ENCODE measurements around the gene ITPR2.

ITPR2 gene

DNA sequence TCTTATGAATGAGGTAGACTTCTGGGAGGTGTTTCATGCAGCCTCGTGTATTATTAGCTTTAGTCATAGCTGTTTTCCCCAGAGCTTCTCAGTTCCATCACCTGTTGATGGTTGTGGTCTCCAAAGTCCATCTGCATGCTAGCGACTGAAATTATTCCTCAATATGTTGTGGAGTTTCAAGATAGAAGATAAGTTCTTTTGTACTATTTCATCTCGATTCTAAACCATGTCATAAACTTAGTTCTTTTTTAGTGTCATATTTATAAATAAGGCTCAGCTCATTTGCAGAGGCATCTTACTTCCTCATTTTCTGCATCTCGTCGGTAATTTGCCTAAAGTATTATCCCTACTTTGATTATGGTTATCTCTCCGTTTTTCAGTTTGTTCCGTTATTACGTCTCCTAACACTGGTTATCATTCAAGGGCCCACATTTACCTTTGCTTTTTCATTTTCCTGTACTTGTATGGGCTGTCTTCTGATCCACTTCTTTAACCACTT lies 119.1 kb downstream of the ITPR2 start:
- Histone ChIP-seq H3K4me1 (no peaks in the 10 kb centered on the region), H4K20me1 (no peaks in the 10 kb centered on the region), H3K36me3 (no peaks in the 10 kb centered on the region), H3K27me3 (no peaks in the 10 kb centered on the region), H3K4me2 (no peak overlapping the region), H3K9me3 (no peaks in the 10 kb centered on the region), H3K9ac (no peak overlapping the region), H3K27ac (no peak overlapping the region), H3K4me3 (no peak overlapping the region)
- no peak for TF ChIP-seq Cebpa-rat (IDR thresholded peaks at IDR 0.05)

DNA sequence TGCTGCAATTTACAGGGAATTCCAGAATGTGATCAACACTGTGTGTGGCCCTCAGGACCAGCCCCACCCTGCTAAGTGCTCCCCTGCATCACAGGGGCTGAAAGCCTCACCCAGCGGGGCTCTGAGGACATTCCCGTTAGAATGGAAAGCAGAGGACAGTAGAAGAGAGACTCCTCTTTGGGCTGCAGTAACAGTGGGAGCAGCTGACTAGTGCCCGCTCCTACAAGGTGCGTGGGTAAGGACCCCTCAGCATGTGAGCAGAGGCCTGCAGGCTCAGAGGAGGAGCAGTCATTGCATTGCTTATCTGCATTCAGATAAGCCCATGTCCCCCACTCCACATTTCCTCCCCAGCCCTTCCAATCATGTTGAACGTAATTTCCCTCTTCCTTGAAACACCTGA lies 120.1 kb downstream of the ITPR2 start:
- H3K4me2 ChIP-seq, result no peak overlapping the region
- H3K4me3 ChIP-seq, result no peak overlapping the region
- no peak overlapping the region for H3K9ac ChIP-seq
- no peak overlapping the region for H3K27ac ChIP-seq
- H4K20me1 ChIP-seq, result no peaks in the 10 kb centered on the region
- H3K9me3 ChIP-seq, result no peaks in the 10 kb centered on the region
- no peak for TF ChIP-seq Cebpa-rat (IDR thresholded peaks at IDR 0.05)
- no peaks in the 10 kb centered on the region for H3K36me3 ChIP-seq
- no peaks in the 10 kb centered on the region for H3K4me1 ChIP-seq
- H3K27me3 ChIP-seq, result no peaks in the 10 kb centered on the region

DNA sequence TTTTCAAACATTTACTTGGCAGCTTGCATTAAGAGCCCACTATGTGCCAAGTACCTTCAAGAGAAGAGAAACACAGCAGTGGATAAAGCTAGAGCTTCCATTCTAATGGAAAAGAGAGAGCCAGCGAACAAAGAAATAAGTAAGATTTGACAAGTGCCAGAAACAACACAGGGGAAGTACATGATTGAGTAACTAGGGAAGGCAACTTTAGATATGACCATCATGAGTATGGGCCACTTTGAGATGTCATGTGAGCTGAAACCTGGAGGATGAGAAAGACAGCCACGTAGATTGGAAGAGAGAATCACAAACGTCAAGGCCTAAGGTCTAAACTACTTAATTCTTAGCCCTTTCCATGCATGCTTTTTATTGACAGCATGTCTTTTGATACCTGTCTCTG lies 121.4 kb downstream of the ITPR2 start:
- TF ChIP-seq Cebpa-rat (IDR thresholded peaks at IDR 0.05), result no peak
- no peak overlapping the region for H3K27ac ChIP-seq
- H4K20me1 ChIP-seq, result no peaks in the 10 kb centered on the region
- no peaks in the 10 kb centered on the region for H3K27me3 ChIP-seq
- H3K9me3 ChIP-seq, result no peaks in the 10 kb centered on the region
- no peaks in the 10 kb centered on the region for H3K4me1 ChIP-seq
- H3K4me2 ChIP-seq, result no peak overlapping the region
- H3K9ac ChIP-seq, result no peak overlapping the region
- H3K4me3 ChIP-seq, result no peak overlapping the region
- H3K36me3 ChIP-seq, result no peaks in the 10 kb centered on the region

DNA sequence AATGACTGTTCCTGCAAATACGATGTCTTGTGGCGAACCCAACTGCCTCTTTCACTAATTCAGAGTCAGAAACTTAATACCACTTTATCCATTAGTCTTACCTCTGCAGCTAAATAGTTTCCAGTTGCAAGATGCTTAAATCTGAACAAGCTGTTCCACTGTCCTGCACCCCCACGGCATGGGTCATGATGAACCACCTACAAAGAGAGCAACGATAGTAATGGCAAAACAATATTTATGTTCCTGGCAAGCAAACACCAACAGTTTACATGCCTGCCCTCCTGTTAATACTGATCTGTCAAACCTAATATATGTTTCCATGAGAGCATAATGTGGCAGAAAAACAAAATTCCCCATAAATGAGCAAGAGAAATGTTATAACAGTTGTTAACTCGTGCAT lies 121.9 kb downstream of the ITPR2 start:
- Histone ChIP-seq H3K4me2 (no peak overlapping the region), H3K9ac (no peak overlapping the region), H3K4me3 (no peak overlapping the region), H3K27ac (no peak overlapping the region), H4K20me1 (no peaks in the 10 kb centered on the region), H3K9me3 (no peaks in the 10 kb centered on the region), H3K4me1 (no peaks in the 10 kb centered on the region), H3K36me3 (no peaks in the 10 kb centered on the region), H3K27me3 (no peaks in the 10 kb centered on the region)
- no peak for TF ChIP-seq Cebpa-rat (IDR thresholded peaks at IDR 0.05)

DNA sequence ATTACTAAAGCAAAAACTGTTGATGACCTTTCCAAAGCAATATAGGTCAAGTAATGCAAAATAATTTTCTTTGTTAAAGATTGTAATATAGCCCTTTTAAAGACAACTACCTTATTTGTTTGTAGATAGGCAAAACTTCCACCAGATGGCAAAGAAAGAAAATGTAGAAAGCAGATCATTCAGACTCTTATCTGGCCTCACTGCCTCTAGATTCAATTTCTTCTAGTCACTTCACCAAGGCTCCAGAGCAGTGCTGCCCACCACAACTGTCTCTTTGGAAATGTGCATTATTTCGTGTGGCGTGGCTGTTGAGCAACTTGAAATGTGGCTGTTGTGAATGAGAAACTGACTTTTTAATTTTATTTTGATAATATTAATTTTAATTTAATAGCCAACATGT lies 127.1 kb downstream of the ITPR2 start:
- Histone ChIP-seq H3K4me1 (no peaks in the 10 kb centered on the region), H3K4me2 (no peak overlapping the region), H3K36me3 (no peaks in the 10 kb centered on the region), H3K9ac (no peak overlapping the region), H3K27ac (no peak overlapping the region), H3K27me3 (no peaks in the 10 kb centered on the region), H3K4me3 (no peak overlapping the region), H4K20me1 (no peaks in the 10 kb centered on the region), H3K9me3 (no peaks in the 10 kb centered on the region)
- no peak for TF ChIP-seq Cebpa-rat (IDR thresholded peaks at IDR 0.05)

DNA sequence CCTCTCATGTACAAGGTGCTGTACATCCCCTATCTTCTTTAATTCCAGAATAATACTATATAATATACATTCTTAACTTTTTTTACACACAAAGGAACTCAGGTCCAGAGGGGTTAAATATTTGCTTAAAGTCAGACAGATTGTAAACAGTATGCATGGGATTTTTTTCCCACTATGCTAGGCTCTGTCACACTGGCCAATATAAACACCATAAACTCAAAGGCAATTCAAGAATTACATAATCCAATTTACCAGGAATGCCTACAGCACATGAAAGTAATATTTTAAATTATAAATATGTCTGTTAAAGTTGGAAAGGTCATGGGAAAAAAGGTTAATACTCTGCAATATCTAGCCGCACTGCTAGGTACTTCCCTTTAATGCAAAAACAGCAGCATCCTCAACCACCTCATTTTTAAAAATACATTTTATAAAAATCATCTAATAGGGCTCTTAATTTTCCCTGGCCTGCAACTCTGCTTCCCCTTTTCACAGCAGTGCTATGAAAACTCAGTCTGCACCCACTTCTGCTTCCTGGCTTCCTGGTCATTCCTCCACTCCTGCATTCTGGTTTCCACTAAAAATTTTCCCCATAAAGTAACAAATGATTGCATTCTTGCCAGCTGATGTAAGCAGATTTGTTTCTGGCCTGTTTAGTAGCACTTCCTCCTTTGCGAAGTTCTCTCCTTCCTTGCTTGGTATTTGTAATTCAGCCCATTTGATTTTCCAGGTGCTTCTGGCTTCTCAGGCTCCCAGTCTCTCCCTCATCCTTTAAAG lies 128.1 kb downstream of the ITPR2 start:
- Histone ChIP-seq H3K4me3 (no peak overlapping the region), H3K36me3 (no peaks in the 10 kb centered on the region), H3K27me3 (no peaks in the 10 kb centered on the region), H3K9me3 (no peaks in the 10 kb centered on the region), H3K9ac (no peak overlapping the region), H3K4me1 (no peaks in the 10 kb centered on the region), H3K27ac (no peak overlapping the region), H3K4me2 (no peak overlapping the region), H4K20me1 (no peaks in the 10 kb centered on the region)
- TF ChIP-seq Cebpa-rat (IDR thresholded peaks at IDR 0.05), result no peak

DNA sequence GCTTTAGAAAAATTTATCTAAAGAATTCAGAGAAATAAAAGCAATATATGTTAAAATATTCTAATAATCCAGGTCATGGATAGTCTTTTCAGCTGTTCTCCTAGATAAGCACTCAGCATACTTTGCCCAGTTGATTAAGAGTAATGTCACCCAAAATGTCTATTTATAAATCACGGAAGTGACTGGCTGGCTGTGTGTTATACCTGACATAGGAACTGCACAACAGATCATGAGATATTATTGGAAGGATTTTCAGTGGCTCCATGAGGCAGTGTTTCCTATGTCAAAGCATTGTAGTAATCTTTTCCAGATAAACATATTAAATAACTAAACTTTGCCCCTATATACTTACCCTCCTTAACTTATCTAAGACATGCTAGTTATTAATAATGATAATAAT lies 128.8 kb downstream of the ITPR2 start:
- H3K27me3 ChIP-seq, result no peaks in the 10 kb centered on the region

DNA sequence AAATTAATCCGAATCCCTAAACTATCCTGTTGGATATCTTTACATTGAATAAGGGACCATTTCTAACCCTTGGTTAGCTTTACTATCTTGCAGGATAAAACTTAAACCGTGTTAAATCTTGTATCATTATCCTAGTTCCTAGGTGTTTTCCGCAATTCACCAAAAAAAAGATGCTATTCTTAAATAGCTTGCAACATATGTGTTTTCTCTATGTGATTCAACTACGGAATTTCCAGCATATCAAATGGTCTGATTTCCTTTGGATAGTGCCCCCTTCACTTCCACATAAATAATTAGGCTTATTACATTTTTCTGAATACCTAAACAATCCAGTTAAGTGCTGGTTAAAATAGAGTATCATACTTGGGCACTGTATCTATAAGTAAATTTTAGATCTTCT lies 130.3 kb downstream of the ITPR2 start:
- H3K4me3 ChIP-seq, result no peak overlapping the region
- H3K27ac ChIP-seq, result no peak overlapping the region
- TF ChIP-seq Cebpa-rat (IDR thresholded peaks at IDR 0.05), result no peak
- H3K4me2 ChIP-seq, result no peak overlapping the region
- H4K20me1 ChIP-seq, result no peaks in the 10 kb centered on the region
- H3K9ac ChIP-seq, result no peak overlapping the region
- no peaks in the 10 kb centered on the region for H3K9me3 ChIP-seq
- H3K4me1 ChIP-seq, result no peaks in the 10 kb centered on the region
- no peaks in the 10 kb centered on the region for H3K36me3 ChIP-seq
- H3K27me3 ChIP-seq, result no peaks in the 10 kb centered on the region

More for the DNA sequence above, 128.8 kb downstream of the ITPR2 start:
- no peaks in the 10 kb centered on the region for H4K20me1 ChIP-seq
- H3K9me3 ChIP-seq, result no peaks in the 10 kb centered on the region
- no peaks in the 10 kb centered on the region for H3K36me3 ChIP-seq
- H3K4me2 ChIP-seq, result no peak overlapping the region
- H3K4me1 ChIP-seq, result no peaks in the 10 kb centered on the region
- no peak overlapping the region for H3K27ac ChIP-seq
- no peak overlapping the region for H3K4me3 ChIP-seq
- no peak overlapping the region for H3K9ac ChIP-seq
- no peak for TF ChIP-seq Cebpa-rat (IDR thresholded peaks at IDR 0.05)

DNA sequence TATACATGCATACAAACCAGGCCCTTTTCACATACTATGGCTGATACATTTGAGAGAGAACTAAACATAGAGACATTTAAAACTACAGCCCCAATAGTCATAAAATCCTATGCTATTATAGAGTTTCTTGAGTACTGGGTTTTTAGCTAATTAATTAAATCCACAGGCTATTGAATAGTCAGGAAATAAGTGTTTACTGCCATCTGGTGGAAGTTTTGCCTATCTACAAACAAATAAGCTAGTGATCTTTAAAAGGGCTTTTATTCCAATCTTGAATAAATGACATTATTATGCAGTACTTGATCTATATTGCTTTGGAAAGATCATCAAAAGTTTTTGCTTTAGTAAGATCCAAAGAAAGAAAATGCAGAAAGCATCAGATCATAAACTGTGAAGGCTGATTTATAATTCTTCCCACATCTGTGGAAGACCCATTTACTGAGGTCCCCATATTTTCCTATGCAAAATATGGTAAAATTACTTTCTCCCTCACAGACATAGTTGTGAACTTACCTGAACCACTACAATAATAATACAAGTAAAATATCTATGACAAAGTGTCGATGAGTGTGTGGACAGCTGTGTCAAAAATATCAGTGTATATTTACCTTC lies 131.3 kb downstream of the ITPR2 start:
- Histone ChIP-seq H3K9me3 (no peaks in the 10 kb centered on the region), H3K9ac (no peak overlapping the region), H3K4me2 (no peak overlapping the region), H3K4me3 (no peak overlapping the region), H3K4me1 (no peaks in the 10 kb centered on the region), H3K36me3 (no peaks in the 10 kb centered on the region), H4K20me1 (no peaks in the 10 kb centered on the region), H3K27ac (no peak overlapping the region), H3K27me3 (no peaks in the 10 kb centered on the region)
- no peak for TF ChIP-seq Cebpa-rat (IDR thresholded peaks at IDR 0.05)

DNA sequence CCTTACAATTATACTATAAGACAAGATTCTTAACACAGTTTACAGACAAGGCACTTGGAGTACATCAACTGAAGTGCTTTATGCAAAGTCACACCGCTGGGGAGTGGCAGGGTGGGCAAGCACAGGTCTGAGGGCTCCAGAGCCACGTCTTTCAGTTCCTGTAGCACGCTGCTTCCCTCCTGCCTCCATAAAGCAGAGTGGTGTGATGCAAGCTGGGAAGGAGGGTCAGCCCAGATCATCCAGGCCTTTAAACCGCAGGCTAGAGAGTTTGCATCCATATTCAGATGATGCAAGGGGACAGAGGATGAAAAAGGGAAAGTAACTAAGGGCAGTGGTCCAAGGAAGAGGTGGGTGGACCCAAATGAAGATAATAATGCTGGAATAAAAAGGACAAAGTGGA lies 132.6 kb downstream of the ITPR2 start:
- no peak for TF ChIP-seq Cebpa-rat (IDR thresholded peaks at IDR 0.05)
- Histone ChIP-seq H3K9ac (no peak overlapping the region), H3K4me3 (no peak overlapping the region), H4K20me1 (no peaks in the 10 kb centered on the region), H3K27ac (no peak overlapping the region), H3K27me3 (no peaks in the 10 kb centered on the region), H3K9me3 (no peaks in the 10 kb centered on the region), H3K4me2 (no peak overlapping the region), H3K36me3 (no peaks in the 10 kb centered on the region), H3K4me1 (no peaks in the 10 kb centered on the region)

Data from BLaER1 (cell line).